ENCODE data around the gene MYO1H. TPM values are rescaled to one million over a fixed set of nuclear protein-coding genes. Genes with fewer than 3 reads are reported as not detected.

Gene MYO1H
- polyA plus RNA-seq (2013, experiment 1 of 2) = 0.41 TPM
- 0.35 TPM for polyA plus RNA-seq (2013, experiment 2 of 2)

- no peak within 1 kb of the TSS for H4K8ac ChIP-seq (ENCODE audit: low read depth, low read length)
- no peak within 1 kb of the TSS for H3K4me2 ChIP-seq (ENCODE audit: low read length)
- no CpG with 5 or more reads among the region's 8 CpGs for WGBS (ENCODE audit: extremely low coverage, insufficient coverage, low lambda C conversion rate)
Observed at GRCh38 chr12:109347589-109347988, at the start of gene MYO1H. Gene MYO1H (plus strand): TSS chr12:109347900. CDS start chr12:109347961, 61 bp downstream.

GRCh38 chr12:109299849-109300248, 47.9 kb upstream of the MYO1H start:
- DNase-seq = no peak
- H3K27ac ChIP-seq (ENCODE audit: low read depth, low read length) = no peak overlapping the region
- H3K36me3 ChIP-seq (ENCODE audit: control insufficient read depth, insufficient read depth, low read length) = no peaks in the 10 kb centered on the region
- H2BK15ac ChIP-seq (replicated peaks; ENCODE audit: low read depth) = no peak overlapping the region
- no peaks in the 10 kb centered on the region for H3K79me1 ChIP-seq (ENCODE audit: low read length)
- no peak overlapping the region for H3K18ac ChIP-seq (ENCODE audit: low read length)
- no peak overlapping the region for H4K5ac ChIP-seq (ENCODE audit: low read length)
- H3K27me3 ChIP-seq (ENCODE audit: insufficient read depth, low read length, poor library complexity) = no peaks in the 10 kb centered on the region
- no peak overlapping the region for H3K4me3 ChIP-seq (ENCODE audit: low read length)
- H2BK120ac ChIP-seq (ENCODE audit: low read depth, low read length) = no peak overlapping the region
- H3K9ac ChIP-seq (ENCODE audit: low read length) = no peak overlapping the region
- no peak overlapping the region for H3K4me2 ChIP-seq (ENCODE audit: low read length)
- no peak overlapping the region for H3K4ac ChIP-seq (ENCODE audit: low read depth, low read length)
- WGBS (ENCODE audit: extremely low coverage, insufficient coverage, low lambda C conversion rate) = no CpG with 5 or more reads among the region's 7 CpGs
- no peak overlapping the region for H4K8ac ChIP-seq (ENCODE audit: low read depth, low read length)
- H3K56ac ChIP-seq (ENCODE audit: low read length) = no peak overlapping the region
- H2BK5ac ChIP-seq (ENCODE audit: low read length) = no peak overlapping the region
- H3K79me2 ChIP-seq (ENCODE audit: control insufficient read depth, insufficient read depth, low read length) = no peaks in the 10 kb centered on the region
- H3K4me1 ChIP-seq (ENCODE audit: control insufficient read depth, low read depth, low read length) = no peaks in the 10 kb centered on the region
- no peak overlapping the region for H2AK5ac ChIP-seq (ENCODE audit: low read length)
- H3K23ac ChIP-seq (ENCODE audit: low read length) = no peak overlapping the region

More at GRCh38 chr12:109347589-109347988, at the start of gene MYO1H:
- DNase-seq = no peak
- H3K36me3 ChIP-seq (ENCODE audit: control insufficient read depth, insufficient read depth, low read length) = no peaks in the 10 kb centered on the region
- no peak within 1 kb of the TSS for H3K9ac ChIP-seq (ENCODE audit: low read length)
- no peak within 1 kb of the TSS for H3K18ac ChIP-seq (ENCODE audit: low read length)
- H3K4me1 ChIP-seq (ENCODE audit: control insufficient read depth, low read depth, low read length) = no peaks in the 10 kb centered on the region
- H4K5ac ChIP-seq (ENCODE audit: low read length) = no peak within 1 kb of the TSS
- no peak within 1 kb of the TSS for H2BK5ac ChIP-seq (ENCODE audit: low read length)
- H3K23ac ChIP-seq (ENCODE audit: low read length) = no peak within 1 kb of the TSS
- H3K79me1 ChIP-seq (ENCODE audit: low read length) = no peaks in the 10 kb centered on the region
- H3K27ac ChIP-seq (ENCODE audit: low read depth, low read length) = no peak within 1 kb of the TSS
- H3K27me3 ChIP-seq (ENCODE audit: insufficient read depth, low read length, poor library complexity) = no peaks in the 10 kb centered on the region
- no peak within 1 kb of the TSS for H2BK15ac ChIP-seq (replicated peaks; ENCODE audit: low read depth)
- no peak within 1 kb of the TSS for H3K56ac ChIP-seq (ENCODE audit: low read length)
- no peaks in the 10 kb centered on the region for H3K79me2 ChIP-seq (ENCODE audit: control insufficient read depth, insufficient read depth, low read length)
- H3K4me3 ChIP-seq (ENCODE audit: low read length) = no peak within 1 kb of the TSS
- H2AK5ac ChIP-seq (ENCODE audit: low read length) = no peak within 1 kb of the TSS
- no peak within 1 kb of the TSS for H3K4ac ChIP-seq (ENCODE audit: low read depth, low read length)
- no peak within 1 kb of the TSS for H2BK120ac ChIP-seq (ENCODE audit: low read depth, low read length)

GRCh38 chr12:109301643-109302168, 46.0 kb upstream of the MYO1H start:
- H3K79me1 ChIP-seq (ENCODE audit: low read length) = no peaks in the 10 kb centered on the region
- no peak overlapping the region for H3K4me2 ChIP-seq (ENCODE audit: low read length)
- H2BK5ac ChIP-seq (ENCODE audit: low read length) = no peak overlapping the region
- H3K18ac ChIP-seq (ENCODE audit: low read length) = no peak overlapping the region
- H3K4me3 ChIP-seq (ENCODE audit: low read length) = no peak overlapping the region
- no peaks in the 10 kb centered on the region for H3K27me3 ChIP-seq (ENCODE audit: insufficient read depth, low read length, poor library complexity)
- no peak overlapping the region for H3K9ac ChIP-seq (ENCODE audit: low read length)
- no peak overlapping the region for H3K27ac ChIP-seq (ENCODE audit: low read depth, low read length)
- no peak overlapping the region for H2BK120ac ChIP-seq (ENCODE audit: low read depth, low read length)
- H3K79me2 ChIP-seq (ENCODE audit: control insufficient read depth, insufficient read depth, low read length) = no peaks in the 10 kb centered on the region
- no peak for DNase-seq
- H4K8ac ChIP-seq (ENCODE audit: low read depth, low read length) = no peak overlapping the region
- H3K36me3 ChIP-seq (ENCODE audit: control insufficient read depth, insufficient read depth, low read length) = no peaks in the 10 kb centered on the region
- H3K4ac ChIP-seq (ENCODE audit: low read depth, low read length) = no peak overlapping the region
- H3K56ac ChIP-seq (ENCODE audit: low read length) = no peak overlapping the region
- no peak overlapping the region for H4K5ac ChIP-seq (ENCODE audit: low read length)
- no peak overlapping the region for H2AK5ac ChIP-seq (ENCODE audit: low read length)
- WGBS (ENCODE audit: extremely low coverage, insufficient coverage, low lambda C conversion rate) = no CpG with 5 or more reads among the region's 3 CpGs
- no peaks in the 10 kb centered on the region for H3K4me1 ChIP-seq (ENCODE audit: control insufficient read depth, low read depth, low read length)
- H3K23ac ChIP-seq (ENCODE audit: low read length) = no peak overlapping the region
- H2BK15ac ChIP-seq (replicated peaks; ENCODE audit: low read depth) = no peak overlapping the region

- Histone ChIP-seq H3K9ac (ENCODE audit: low read length) (no peak overlapping the region), H3K4me3 (ENCODE audit: low read length) (no peak overlapping the region), H2BK120ac (ENCODE audit: low read depth, low read length) (no peak overlapping the region), H3K27ac (ENCODE audit: low read depth, low read length) (no peak overlapping the region), H2BK15ac (replicated peaks; ENCODE audit: low read depth) (no peak overlapping the region), H3K36me3 (ENCODE audit: control insufficient read depth, insufficient read depth, low read length) (no peaks in the 10 kb centered on the region), H3K4me1 (ENCODE audit: control insufficient read depth, low read depth, low read length) (no peaks in the 10 kb centered on the region), H3K4ac (ENCODE audit: low read depth, low read length) (no peak overlapping the region), H4K8ac (ENCODE audit: low read depth, low read length) (no peak overlapping the region), H2AK5ac (ENCODE audit: low read length) (no peak overlapping the region), H3K27me3 (ENCODE audit: insufficient read depth, low read length, poor library complexity) (no peaks in the 10 kb centered on the region), H3K79me1 (ENCODE audit: low read length) (no peaks in the 10 kb centered on the region), H3K56ac (ENCODE audit: low read length) (no peak overlapping the region), H3K23ac (ENCODE audit: low read length) (no peak overlapping the region), H4K5ac (ENCODE audit: low read length) (no peak overlapping the region), H3K18ac (ENCODE audit: low read length) (no peak overlapping the region), H3K79me2 (ENCODE audit: control insufficient read depth, insufficient read depth, low read length) (no peaks in the 10 kb centered on the region), H2BK5ac (ENCODE audit: low read length) (no peak overlapping the region), H3K4me2 (ENCODE audit: low read length) (no peak overlapping the region)
- DNase-seq = no peak
- whole genome bisulfite sequencing (ENCODE audit: extremely low coverage, insufficient coverage, low lambda C conversion rate) = no CpG with 5 or more reads among the region's 2 CpGs
Observed at GRCh38 chr12:109302358-109302757, 45.3 kb upstream of the MYO1H start.

- Histone ChIP-seq H3K9ac (ENCODE audit: low read length) (no peak overlapping the region), H3K4ac (ENCODE audit: low read depth, low read length) (no peak overlapping the region)
- no CpG with 5 or more reads among the region's 5 CpGs for WGBS (ENCODE audit: extremely low coverage, insufficient coverage, low lambda C conversion rate)
Observed at GRCh38 chr12:109302770-109303169, 44.9 kb upstream of the MYO1H start.

GRCh38 chr12:109304485-109304884, 43.2 kb upstream of the MYO1H start:
- H3K23ac ChIP-seq (ENCODE audit: low read length) = no peak overlapping the region
- no peaks in the 10 kb centered on the region for H3K79me1 ChIP-seq (ENCODE audit: low read length)
- DNase-seq = no peak
- H3K4ac ChIP-seq (ENCODE audit: low read depth, low read length) = no peak overlapping the region
- H2BK15ac ChIP-seq (replicated peaks; ENCODE audit: low read depth) = no peak overlapping the region
- no peak overlapping the region for H2BK5ac ChIP-seq (ENCODE audit: low read length)
- WGBS (ENCODE audit: extremely low coverage, insufficient coverage, low lambda C conversion rate) = no CpG with 5 or more reads among the region's 8 CpGs
- no peak overlapping the region for H4K5ac ChIP-seq (ENCODE audit: low read length)
- H3K4me2 ChIP-seq (ENCODE audit: low read length) = no peak overlapping the region
- H3K18ac ChIP-seq (ENCODE audit: low read length) = no peak overlapping the region
- H3K56ac ChIP-seq (ENCODE audit: low read length) = no peak overlapping the region
- no peak overlapping the region for H3K4me3 ChIP-seq (ENCODE audit: low read length)
- H2BK120ac ChIP-seq (ENCODE audit: low read depth, low read length) = no peak overlapping the region
- no peak overlapping the region for H2AK5ac ChIP-seq (ENCODE audit: low read length)
- no peaks in the 10 kb centered on the region for H3K36me3 ChIP-seq (ENCODE audit: control insufficient read depth, insufficient read depth, low read length)
- peaks cover 13% of the 10 kb centered on the region for H3K27me3 ChIP-seq (ENCODE audit: insufficient read depth, low read length, poor library complexity)
- no peaks in the 10 kb centered on the region for H3K4me1 ChIP-seq (ENCODE audit: control insufficient read depth, low read depth, low read length)
- H3K79me2 ChIP-seq (ENCODE audit: control insufficient read depth, insufficient read depth, low read length) = no peaks in the 10 kb centered on the region
- no peak overlapping the region for H4K8ac ChIP-seq (ENCODE audit: low read depth, low read length)
- H3K27ac ChIP-seq (ENCODE audit: low read depth, low read length) = no peak overlapping the region
- no peak overlapping the region for H3K9ac ChIP-seq (ENCODE audit: low read length)

More at GRCh38 chr12:109302770-109303169, 44.9 kb upstream of the MYO1H start:
- no peaks in the 10 kb centered on the region for H3K79me2 ChIP-seq (ENCODE audit: control insufficient read depth, insufficient read depth, low read length)
- no peak overlapping the region for H2BK15ac ChIP-seq (replicated peaks; ENCODE audit: low read depth)
- H3K4me1 ChIP-seq (ENCODE audit: control insufficient read depth, low read depth, low read length) = no peaks in the 10 kb centered on the region
- no peak overlapping the region for H2BK5ac ChIP-seq (ENCODE audit: low read length)
- H4K5ac ChIP-seq (ENCODE audit: low read length) = no peak overlapping the region
- no peak overlapping the region for H3K4me2 ChIP-seq (ENCODE audit: low read length)
- H3K18ac ChIP-seq (ENCODE audit: low read length) = no peak overlapping the region
- no peak overlapping the region for H3K27ac ChIP-seq (ENCODE audit: low read depth, low read length)
- H2AK5ac ChIP-seq (ENCODE audit: low read length) = no peak overlapping the region
- no peaks in the 10 kb centered on the region for H3K79me1 ChIP-seq (ENCODE audit: low read length)
- H2BK120ac ChIP-seq (ENCODE audit: low read depth, low read length) = no peak overlapping the region
- peaks cover 2% of the 10 kb centered on the region for H3K27me3 ChIP-seq (ENCODE audit: insufficient read depth, low read length, poor library complexity)
- H3K23ac ChIP-seq (ENCODE audit: low read length) = no peak overlapping the region
- no peak overlapping the region for H3K4me3 ChIP-seq (ENCODE audit: low read length)
- H3K36me3 ChIP-seq (ENCODE audit: control insufficient read depth, insufficient read depth, low read length) = no peaks in the 10 kb centered on the region
- no peak for DNase-seq
- H4K8ac ChIP-seq (ENCODE audit: low read depth, low read length) = no peak overlapping the region
- no peak overlapping the region for H3K56ac ChIP-seq (ENCODE audit: low read length)

All from mesendoderm (in vitro differentiated cells).